ENCODE results near the gene ATXN7L3.
A peak's percentile ranks its signal among the peaks of the same experiment; 100 is the strongest.

ATXN7L3 gene

DNA sequence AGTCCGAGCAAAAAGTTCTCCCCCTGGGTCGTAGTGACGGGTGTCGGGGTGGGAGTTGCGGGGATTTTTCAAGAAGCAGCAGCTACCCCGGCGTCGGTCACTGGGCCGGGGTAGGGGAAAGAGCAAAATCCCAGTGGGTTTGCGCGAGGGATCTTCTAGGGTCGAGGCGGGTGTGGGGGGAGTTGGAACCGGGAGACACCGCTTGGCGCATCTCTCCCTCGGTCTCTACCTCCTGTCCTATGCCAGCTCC is 22.1 kb upstream of the ATXN7L3 start:
- DNase-seq (ENCODE audit: low read depth): no peak
- H3K4me3 ChIP-seq (ENCODE audit: low read depth, low read length): peak overlapping the region; percentile 72
- TF ChIP-seq, protein P1, sequence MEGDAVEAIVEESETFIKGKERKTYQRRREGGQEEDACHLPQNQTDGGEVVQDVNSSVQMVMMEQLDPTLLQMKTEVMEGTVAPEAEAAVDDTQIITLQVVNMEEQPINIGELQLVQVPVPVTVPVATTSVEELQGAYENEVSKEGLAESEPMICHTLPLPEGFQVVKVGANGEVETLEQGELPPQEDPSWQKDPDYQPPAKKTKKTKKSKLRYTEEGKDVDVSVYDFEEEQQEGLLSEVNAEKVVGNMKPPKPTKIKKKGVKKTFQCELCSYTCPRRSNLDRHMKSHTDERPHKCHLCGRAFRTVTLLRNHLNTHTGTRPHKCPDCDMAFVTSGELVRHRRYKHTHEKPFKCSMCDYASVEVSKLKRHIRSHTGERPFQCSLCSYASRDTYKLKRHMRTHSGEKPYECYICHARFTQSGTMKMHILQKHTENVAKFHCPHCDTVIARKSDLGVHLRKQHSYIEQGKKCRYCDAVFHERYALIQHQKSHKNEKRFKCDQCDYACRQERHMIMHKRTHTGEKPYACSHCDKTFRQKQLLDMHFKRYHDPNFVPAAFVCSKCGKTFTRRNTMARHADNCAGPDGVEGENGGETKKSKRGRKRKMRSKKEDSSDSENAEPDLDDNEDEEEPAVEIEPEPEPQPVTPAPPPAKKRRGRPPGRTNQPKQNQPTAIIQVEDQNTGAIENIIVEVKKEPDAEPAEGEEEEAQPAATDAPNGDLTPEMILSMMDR (IDR thresholded peaks at IDR 0.05; ENCODE audit: insufficient read depth, low read depth, low read length, missing control alignments): no peak

- H3K4me3 ChIP-seq (ENCODE audit: low read depth, low read length): peak overlapping the region; percentile 72
- peak; percentile 86 for DNase-seq (ENCODE audit: low read depth)
- TF ChIP-seq, protein P1 (IDR thresholded peaks at IDR 0.05; ENCODE audit: insufficient read depth, low read depth, low read length, missing control alignments): no peak
Observed at GRCh38 chr17:44221084-44221861, 21.6 kb upstream of the ATXN7L3 start.

DNA sequence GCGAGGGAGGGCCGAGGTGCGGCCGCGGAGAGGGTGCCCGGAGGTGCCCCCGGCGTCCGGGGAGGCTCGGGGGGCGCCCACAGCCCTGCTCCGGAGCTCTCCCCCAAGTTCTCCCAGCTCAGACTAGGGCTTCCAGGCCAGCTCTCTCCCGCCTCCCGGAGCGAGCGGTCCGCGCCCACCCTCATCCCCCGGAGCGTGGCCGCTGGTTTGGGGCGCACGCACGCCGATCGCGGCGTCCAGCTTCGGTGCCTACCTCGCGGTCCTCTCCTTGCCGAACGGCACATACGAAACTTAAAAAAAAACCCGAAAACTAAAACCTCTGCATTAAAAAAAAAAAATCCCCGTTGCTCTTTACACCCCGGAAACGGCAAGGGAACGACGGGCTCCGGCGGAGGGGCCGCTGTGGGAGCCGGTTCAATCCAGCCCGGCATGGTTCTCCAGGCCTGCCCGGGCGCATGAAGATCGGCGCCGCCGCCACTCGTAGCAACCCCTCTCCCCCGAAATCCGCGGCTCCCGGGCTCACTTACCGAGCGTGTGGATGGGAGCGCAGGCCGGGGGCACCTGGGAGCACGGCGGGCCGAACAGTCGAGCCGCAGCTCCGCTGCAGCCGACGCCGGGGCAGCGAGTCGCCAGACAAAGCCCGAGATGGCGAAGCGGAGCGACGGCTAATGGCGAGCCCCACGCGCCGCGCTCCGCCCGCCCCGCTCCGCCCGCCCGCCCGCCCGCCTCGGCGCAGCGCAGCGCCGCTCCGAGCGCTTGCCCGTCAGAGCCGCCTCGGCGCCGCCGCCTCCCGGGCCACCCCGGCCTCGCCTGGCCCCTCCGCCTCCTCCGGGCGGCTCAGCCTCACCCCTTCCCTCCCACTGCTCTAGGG is 20.8 kb upstream of the ATXN7L3 start:
- TF ChIP-seq, protein P1 (IDR thresholded peaks at IDR 0.05; ENCODE audit: insufficient read depth, low read depth, low read length, missing control alignments): peak; percentile 2
- H3K4me3 ChIP-seq (ENCODE audit: low read depth, low read length): peak overlapping the region; percentile 76
- DNase-seq (ENCODE audit: low read depth): peak; percentile 74

DNA sequence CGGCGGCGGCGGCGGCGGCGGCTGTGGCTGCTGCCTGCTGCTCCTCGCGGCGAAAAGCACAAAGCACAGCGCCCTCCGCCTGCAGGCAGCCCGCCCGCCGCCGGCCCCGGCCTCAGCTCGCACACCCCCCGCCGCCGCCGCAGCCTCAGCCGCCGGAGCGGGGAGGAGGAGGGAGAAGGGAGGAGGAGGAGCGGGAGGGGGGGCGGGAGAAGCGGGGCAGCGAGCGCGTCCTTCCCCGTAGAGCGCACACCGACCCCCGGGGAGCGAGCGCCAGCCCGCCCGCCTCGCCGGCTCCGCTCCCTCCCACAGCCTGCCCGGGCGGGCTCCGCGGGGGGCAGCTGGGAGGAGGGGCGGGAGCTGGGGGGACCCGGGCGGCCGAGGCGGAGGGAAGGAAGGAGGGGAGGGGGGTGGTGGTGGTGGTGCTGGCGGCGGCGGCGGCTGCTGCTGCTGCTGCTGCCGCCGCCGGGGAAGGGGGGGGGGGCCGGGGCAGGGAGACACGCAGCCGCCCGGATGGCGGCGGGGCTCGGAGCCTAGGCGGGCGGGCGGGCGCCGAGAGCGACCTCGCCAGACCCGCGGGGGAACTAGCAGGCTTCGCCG is 20.0 kb upstream of the ATXN7L3 start, which contains the start of gene UBTF:
Gene UBTF, minus strand, starts transcription at position 60 of the 597 bp plus-strand sequence. CDS start 1,446 bp downstream, outside the sequence.
- TF ChIP-seq, protein P1 (IDR thresholded peaks at IDR 0.05; ENCODE audit: insufficient read depth, low read depth, low read length, missing control alignments): peak; percentile 8
- H3K4me3 ChIP-seq (ENCODE audit: low read depth, low read length): peak within 1 kb of the TSS; percentile 76
- DNase-seq (ENCODE audit: low read depth): peak; percentile 80

DNA sequence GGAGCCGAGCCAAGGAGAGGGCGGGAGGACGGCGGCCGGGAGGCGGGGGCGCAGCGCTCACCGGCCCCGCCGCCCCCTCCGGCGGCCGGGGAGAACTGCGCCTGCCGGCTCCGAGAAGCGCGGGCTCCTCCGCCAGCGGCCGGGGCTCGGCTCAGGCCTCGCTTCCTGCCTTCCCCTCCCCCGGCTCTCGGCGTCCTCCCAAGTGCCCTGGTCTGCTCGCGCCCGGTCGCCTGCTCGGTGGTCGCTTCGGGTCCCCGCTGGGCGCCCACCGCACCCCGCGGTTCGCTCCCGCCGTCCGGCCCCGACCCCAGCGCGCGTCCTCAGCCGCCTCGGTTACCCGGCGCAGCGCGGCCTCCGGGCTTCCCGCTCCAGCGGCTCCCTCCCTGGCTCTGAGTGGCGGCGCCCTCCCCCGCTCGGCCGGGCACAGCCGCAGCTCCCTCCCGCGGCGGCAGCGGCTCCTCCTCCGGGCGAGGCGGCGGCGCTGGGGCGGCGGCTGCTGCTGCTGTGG is 19.5 kb upstream of the ATXN7L3 start:
- peak; percentile 89 for DNase-seq (ENCODE audit: low read depth)
- TF ChIP-seq, protein P1 (IDR thresholded peaks at IDR 0.05; ENCODE audit: insufficient read depth, low read depth, low read length, missing control alignments): peak; percentile 54
- H3K4me3 ChIP-seq (ENCODE audit: low read depth, low read length): peak overlapping the region; percentile 42; the same call in 1 of the 2 replicates

DNA sequence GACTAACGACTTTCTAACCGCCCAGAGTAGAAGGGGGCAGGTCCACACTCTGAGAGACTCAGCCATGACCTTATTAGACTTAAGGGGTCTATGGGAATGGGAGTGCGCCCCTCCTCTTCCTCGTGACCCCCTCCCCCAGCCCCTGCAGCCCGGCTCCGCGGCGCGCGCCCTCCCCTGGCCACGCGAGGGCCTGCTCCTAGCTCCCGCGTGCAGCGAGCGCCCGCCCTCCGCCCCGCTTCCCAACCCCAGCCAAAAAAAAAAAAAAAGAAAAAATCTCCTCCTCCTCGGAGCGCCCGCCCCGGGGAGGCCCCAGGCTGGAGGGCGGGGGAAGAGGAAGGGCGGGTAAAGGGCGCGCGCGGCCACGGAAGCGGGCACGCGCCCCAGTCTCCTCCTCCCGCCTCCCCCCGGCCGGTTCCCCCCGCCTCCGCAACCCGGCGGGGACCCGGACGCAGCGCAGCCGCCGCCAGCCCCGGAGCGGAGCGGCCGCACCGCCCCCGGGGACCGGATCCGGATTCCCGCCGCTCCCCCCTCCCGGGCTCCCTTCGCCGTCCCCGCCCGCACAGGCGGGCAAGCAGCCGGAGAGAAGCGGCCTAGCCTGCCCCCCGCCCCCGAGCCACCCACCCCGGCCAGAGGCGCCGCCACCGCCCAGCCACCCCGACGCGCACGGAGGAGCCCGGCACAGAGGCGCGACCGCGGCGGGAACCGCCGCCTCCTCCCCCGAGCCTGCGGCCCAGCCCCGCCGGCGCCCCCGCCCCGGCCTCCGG is 18.8 kb upstream of the ATXN7L3 start:
- TF ChIP-seq, protein P1 (IDR thresholded peaks at IDR 0.05; ENCODE audit: insufficient read depth, low read depth, low read length, missing control alignments): peak; percentile 70
- H3K4me3 ChIP-seq (ENCODE audit: low read depth, low read length): peak overlapping the region; percentile 87
- peak; percentile 96 for DNase-seq (ENCODE audit: low read depth)
